OCI-LY1 (cell line): ENCODE measurements around the gene SLC6A7.

Source experiments
- CTCF ChIP-seq: fragments of 200-600 bp; sonication (generic), shearing (Covaris generic); IDR thresholded peaks from 2 replicates; pipeline ENCODE4 v1.5.1; 2017; ENCODE audit warnings: mild to moderate bottlenecking, antibody characterized with exemption, low read length, moderate library complexity, mixed read lengths
- EZH2 ChIP-seq: fragments of 200-600 bp; sonication (generic), shearing (Covaris generic); IDR thresholded peaks from 2 replicates; pipeline ENCODE4 v1.8.0; 2017; ENCODE audit warnings: borderline replicate concordance, mixed run types, mild to moderate bottlenecking, antibody characterized with exemption, low read length, moderate library complexity, mixed read lengths

DNA sequence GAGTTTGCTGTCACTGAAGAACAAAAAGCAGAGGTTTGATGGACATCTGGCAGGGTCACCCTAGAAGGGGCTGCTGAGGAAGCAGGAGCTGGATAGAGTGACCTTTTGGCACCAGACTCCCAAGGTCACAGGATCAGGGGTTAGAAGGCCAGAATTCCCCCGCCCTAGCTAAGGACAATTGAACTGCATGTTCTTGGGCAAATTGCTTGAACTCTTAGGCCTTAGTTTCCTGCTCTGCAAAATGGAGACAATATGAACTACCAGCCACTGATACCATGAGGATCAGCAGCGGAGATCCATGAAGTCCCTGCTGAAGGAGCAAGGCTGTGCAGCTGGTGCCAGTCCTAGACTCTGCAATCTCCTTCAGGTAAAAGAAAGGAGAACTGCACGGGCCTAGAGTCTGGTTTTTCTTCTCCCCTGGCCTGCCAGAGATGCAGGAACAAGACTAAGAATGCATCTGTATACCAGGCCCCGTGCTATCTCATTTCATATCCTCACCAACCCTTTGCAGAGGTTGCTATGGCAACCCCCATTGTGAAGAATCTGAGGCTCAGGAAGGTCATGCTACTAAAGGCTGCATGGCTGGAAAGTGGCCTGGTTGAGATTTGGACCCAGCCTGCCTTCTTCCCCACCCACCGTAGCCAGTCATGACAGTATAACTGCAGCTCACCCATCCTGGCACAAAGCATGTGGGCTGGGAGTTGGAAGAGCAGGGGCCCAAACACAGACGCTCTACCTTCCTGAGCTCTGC, 66.0 kb downstream of the SLC6A7 start:
- TF ChIP-seq CTCF (no peak), EZH2 (no peak)
